ENCODE data around the gene FAN1.

GRCh38 chr15:30918366-30918765 is 14.7 kb downstream of the FAN1 start:
- no peak for TF ChIP-seq POLR2A (IDR thresholded peaks at IDR 0.05)
- TF ChIP-seq CTCF (IDR thresholded peaks at IDR 0.05) = no peak
